ENCODE measurements around the gene BBS10.

- TF ChIP-seq CTCF (IDR thresholded peaks at IDR 0.05) (no peak), EZH2 (IDR thresholded peaks at IDR 0.05; ENCODE audit: borderline replicate concordance, insufficient read depth, low read depth, low read length, poor library complexity, severe bottlenecking) (no peak)
These were observed 35.8 kb upstream of the BBS10 start for GRCh38 chr12:76383988-76384387.

All from B cell (primary cell).